HG03103 (cell line): ENCODE results near the gene ZNF236.
"Not testable (repeated sequence)": the region's sequence is repeated elsewhere in the genome, so short reads cannot be mapped to it uniquely, and the experiment has no call there.

Experiments used
- ATAC-seq: cut with Tn5 transposase; IDR thresholded peaks from one replicate; pipeline ENCODE4 v1.9.1; 2021; ENCODE audit warnings: low read depth; ENCODE audit not compliant: unreplicated experiment

The ZNF236 gene

DNA sequence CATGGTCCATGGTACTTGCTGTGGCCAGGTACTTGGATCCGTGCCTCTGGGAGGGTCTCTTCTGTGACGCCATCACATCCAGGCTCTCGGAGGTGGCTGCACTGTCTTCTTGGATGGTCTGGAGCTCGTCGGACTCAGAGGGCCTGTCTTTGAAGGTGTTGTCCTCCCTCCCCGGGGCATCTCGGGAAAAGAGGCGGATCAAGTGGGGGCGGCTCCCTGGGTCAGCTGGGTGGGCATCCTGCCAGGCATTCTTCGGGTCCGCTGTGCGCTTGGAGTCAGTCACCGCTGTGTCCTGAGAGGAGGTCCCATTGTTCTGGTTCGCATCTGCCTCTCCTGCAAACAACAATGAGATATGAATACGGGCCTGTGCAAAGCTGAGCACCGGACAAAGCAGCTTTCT, 194.6 kb downstream of the ZNF236 start:
- no peak for ATAC-seq

GRCh38 chr18:77017355-77017754, 195.0 kb downstream of the ZNF236 start:
- ATAC-seq: no peak

DNA sequence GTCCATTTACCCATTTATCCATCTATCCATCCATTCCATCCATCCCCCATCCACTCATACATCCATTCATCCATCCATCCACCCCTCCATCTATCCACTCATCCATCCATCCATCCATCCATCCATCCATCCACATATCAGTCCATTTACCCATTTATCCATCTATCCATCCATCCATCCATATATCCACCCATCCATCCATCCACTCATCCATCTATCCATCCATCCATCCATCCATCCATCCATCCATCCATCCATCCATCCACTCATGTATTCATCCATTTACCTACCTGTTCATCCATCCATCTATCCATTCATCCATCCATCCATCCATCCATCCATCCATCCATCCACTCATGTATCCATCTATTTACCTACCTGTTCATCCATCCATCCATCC, 196.3 kb downstream of the ZNF236 start:
- ATAC-seq: not testable (repeated sequence)

DNA sequence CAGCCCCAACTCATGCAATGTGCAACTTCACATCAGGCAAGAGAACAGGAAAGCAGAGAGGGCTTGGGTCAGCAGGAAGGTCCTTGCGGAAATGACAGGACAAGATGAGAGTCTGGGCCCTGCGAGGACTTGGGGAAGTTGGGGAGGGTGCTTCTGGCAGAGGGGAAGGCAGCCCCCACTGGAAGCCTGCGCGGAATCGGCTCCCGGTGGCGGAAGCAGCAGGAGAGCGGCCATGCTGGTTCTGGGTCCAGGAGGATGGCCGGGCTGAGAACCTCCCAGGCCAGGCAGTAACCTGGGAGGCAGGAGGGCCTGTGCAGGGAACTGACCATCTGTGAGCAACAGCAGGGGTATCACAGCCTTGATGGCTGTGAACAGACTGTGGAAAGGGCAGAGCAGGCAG, 197.3 kb downstream of the ZNF236 start:
- ATAC-seq: no peak
